Activated CD8-positive, alpha-beta T cell treated with anti-CD3 and anti-CD28 coated beads, Interleukin-2, amount 10 ng/mL, durations not matched to agents 7 days and 5 days (primary cell): Measurements from ENCODE around the gene GPR108. TPM values are rescaled to one million over a fixed set of nuclear protein-coding genes. Genes with fewer than 3 reads are reported as not detected.

Experiments
- ATAC-seq: fragments of 150-1000 bp; cut with Tn5 transposase; one replicate; pipeline ENCODE4 v1.10.0; 2021; ENCODE audit warnings: moderate library complexity
- CTCF ChIA-PET: fragments of 350-600 bp; sonication (Branson Sonifier 250); formaldehyde crosslinking; loops from one replicate; lab custom pipeline; 2021; ENCODE audit warnings: antibody characterized with exemption; lab: Charles Lee
- POLR2A ChIA-PET: fragments of 350-600 bp; sonication (Branson Sonifier 250); formaldehyde crosslinking; loops from one replicate; lab custom pipeline; 2021; ENCODE audit warnings: antibody characterized with exemption; lab: Charles Lee
- DNase-seq: peaks from one replicate; pipeline ENCODE4 v3.0.0-alpha.2; 2020
- H3K27ac Mint-ChIP-seq: one replicate; pipeline ENCODE4 v1.8.0; 2021; ENCODE audit warnings: mild to moderate bottlenecking, mixed read lengths
- H3K27me3 Mint-ChIP-seq: one replicate; pipeline ENCODE4 v1.8.0; 2021; ENCODE audit warnings: low read depth, mixed read lengths
- H3K36me3 Mint-ChIP-seq: one replicate; pipeline ENCODE4 v1.8.0; 2021; ENCODE audit warnings: low read depth, mixed read lengths
- H3K4me1 Mint-ChIP-seq: one replicate; pipeline ENCODE4 v1.8.0; 2021; ENCODE audit warnings: low read depth, mixed read lengths
- H3K4me3 Mint-ChIP-seq: one replicate; pipeline ENCODE4 v1.8.0; 2021; ENCODE audit warnings: mild to moderate bottlenecking, mixed read lengths
- H3K9me3 Mint-ChIP-seq: one replicate; pipeline ENCODE4 v1.8.0; 2022; ENCODE audit warnings: mixed read lengths; ENCODE audit not compliant: insufficient read depth
- total RNA-seq, 2 experiments: library from RNA; stranded (reverse); gene quantifications; one replicate each; pipeline ENCODE4 v1.2.3, GENCODE V29; 2021

Gene GPR108
- total RNA-seq, 2 experiments from 2014 or later: 76.7 to 85.6 TPM

GRCh38 chr19:6717441-6717971 is 19.9 kb downstream of the GPR108 start:
- Mint-ChIP-seq H3K27me3 (peaks cover 7% of the 10 kb centered on the region), H3K9me3 (no peaks in the 10 kb centered on the region), H3K27ac (peak overlapping the region; percentile 7), H3K4me3 (no peak overlapping the region), H3K4me1 (peaks cover 34% of the 10 kb centered on the region), H3K36me3 (no peaks in the 10 kb centered on the region)
- ChIA-PET POLR2A (no interaction called here), CTCF (no interaction called here)
- DNase-seq (no peak), ATAC-seq (no peak)

- ATAC-seq (no peak), DNase-seq (no peak)
- Mint-ChIP-seq H3K27ac (no peak overlapping the region), H3K9me3 (no peaks in the 10 kb centered on the region), H3K4me3 (no peak overlapping the region), H3K4me1 (peaks cover 32% of the 10 kb centered on the region), H3K36me3 (no peaks in the 10 kb centered on the region), H3K27me3 (peaks cover 7% of the 10 kb centered on the region)
- ChIA-PET POLR2A (no interaction called here), CTCF (interaction anchor here (1.2 to 1.5 kb wide), 2 partner anchors 63 to 146 kb away, joined by 3 to 5 read pairs; no protein-coding TSS in a partner anchor)
These were observed 20.3 kb downstream of the GPR108 start for GRCh38 chr19:6717036-6717435.

- no peak overlapping the region for H3K27ac Mint-ChIP-seq
- ChIA-PET POLR2A (no interaction called here), CTCF (interaction anchor here (0.9 to 1.5 kb wide), 3 partner anchors 62 to 147 kb away, joined by 3 to 5 read pairs (median 3); no protein-coding TSS in a partner anchor)
- H3K9me3 Mint-ChIP-seq: no peaks in the 10 kb centered on the region
- ATAC-seq (no peak), DNase-seq (no peak)
- H3K36me3 Mint-ChIP-seq: no peaks in the 10 kb centered on the region
- H3K4me3 Mint-ChIP-seq: no peak overlapping the region
- H3K4me1 Mint-ChIP-seq: peaks cover 28% of the 10 kb centered on the region
- peaks cover 9% of the 10 kb centered on the region for H3K27me3 Mint-ChIP-seq
These were observed 20.8 kb downstream of the GPR108 start for GRCh38 chr19:6716610-6716970.

GRCh38 chr19:6714749-6715555 is 22.4 kb downstream of the GPR108 start:
- H3K9me3 Mint-ChIP-seq: no peaks in the 10 kb centered on the region
- ATAC-seq (no peak), DNase-seq (no peak)
- ChIA-PET POLR2A (no interaction called here), CTCF (interaction anchor here (1.1 to 1.5 kb wide), 4 partner anchors 21 to 198 kb away, joined by 4 to 7 read pairs (median 5); partner anchors contain the start of gene GPR108)
- H3K4me1 Mint-ChIP-seq: peaks cover 29% of the 10 kb centered on the region
- H3K36me3 Mint-ChIP-seq: no peaks in the 10 kb centered on the region
- H3K27me3 Mint-ChIP-seq: peaks cover 25% of the 10 kb centered on the region
- H3K4me3 Mint-ChIP-seq: no peak overlapping the region
- H3K27ac Mint-ChIP-seq: no peak overlapping the region

- H3K27me3 Mint-ChIP-seq: peaks cover 33% of the 10 kb centered on the region
- no peaks in the 10 kb centered on the region for H3K36me3 Mint-ChIP-seq
- H3K27ac Mint-ChIP-seq: peak overlapping the region; percentile 24
- no peaks in the 10 kb centered on the region for H3K9me3 Mint-ChIP-seq
- no peak for ATAC-seq
- ChIA-PET CTCF (no interaction called here), POLR2A (no interaction called here)
- H3K4me3 Mint-ChIP-seq: no peak overlapping the region
- DNase-seq: no peak
- H3K4me1 Mint-ChIP-seq: peaks cover 24% of the 10 kb centered on the region
These were observed 23.3 kb downstream of the GPR108 start for GRCh38 chr19:6713773-6714692.

GRCh38 chr19:6712692-6713670 is 24.4 kb downstream of the GPR108 start:
- no peak overlapping the region for H3K27ac Mint-ChIP-seq
- H3K4me1 Mint-ChIP-seq: peaks cover 19% of the 10 kb centered on the region
- CTCF ChIA-PET: no interaction called here
- no peaks in the 10 kb centered on the region for H3K9me3 Mint-ChIP-seq
- POLR2A ChIA-PET: no interaction called here
- ATAC-seq (no peak), DNase-seq (no peak)
- no peaks in the 10 kb centered on the region for H3K36me3 Mint-ChIP-seq
- H3K4me3 Mint-ChIP-seq: no peak overlapping the region
- peaks cover 36% of the 10 kb centered on the region for H3K27me3 Mint-ChIP-seq

- DNase-seq (no peak), ATAC-seq (no peak)
- Mint-ChIP-seq H3K4me3 (no peak overlapping the region), H3K27ac (no peak overlapping the region), H3K36me3 (no peaks in the 10 kb centered on the region), H3K9me3 (no peaks in the 10 kb centered on the region), H3K4me1 (peaks cover 15% of the 10 kb centered on the region), H3K27me3 (peaks cover 34% of the 10 kb centered on the region)
- ChIA-PET CTCF (no interaction called here), POLR2A (no interaction called here)
These were observed 25.1 kb downstream of the GPR108 start for GRCh38 chr19:6712231-6712630.

GRCh38 chr19:6711605-6712004 is 25.8 kb downstream of the GPR108 start:
- H3K27me3 Mint-ChIP-seq: peaks cover 32% of the 10 kb centered on the region
- POLR2A ChIA-PET: no interaction called here
- no peaks in the 10 kb centered on the region for H3K9me3 Mint-ChIP-seq
- no peak overlapping the region for H3K4me3 Mint-ChIP-seq
- H3K36me3 Mint-ChIP-seq: no peaks in the 10 kb centered on the region
- no peak overlapping the region for H3K27ac Mint-ChIP-seq
- CTCF ChIA-PET: no interaction called here
- ATAC-seq (no peak), DNase-seq (no peak)
- peaks cover 15% of the 10 kb centered on the region for H3K4me1 Mint-ChIP-seq

GRCh38 chr19:6711078-6711361 is 26.4 kb downstream of the GPR108 start:
- POLR2A ChIA-PET: no interaction called here
- no peak overlapping the region for H3K27ac Mint-ChIP-seq
- CTCF ChIA-PET: no interaction called here
- no peak overlapping the region for H3K4me3 Mint-ChIP-seq
- ATAC-seq: no peak
- no peaks in the 10 kb centered on the region for H3K9me3 Mint-ChIP-seq
- H3K27me3 Mint-ChIP-seq: peaks cover 29% of the 10 kb centered on the region
- H3K36me3 Mint-ChIP-seq: no peaks in the 10 kb centered on the region
- no peak for DNase-seq
- peaks cover 15% of the 10 kb centered on the region for H3K4me1 Mint-ChIP-seq

- Mint-ChIP-seq H3K27me3 (peaks cover 29% of the 10 kb centered on the region), H3K4me3 (peak overlapping the region; percentile 22), H3K27ac (no peak overlapping the region), H3K36me3 (no peaks in the 10 kb centered on the region), H3K4me1 (peaks cover 15% of the 10 kb centered on the region), H3K9me3 (no peaks in the 10 kb centered on the region)
- CTCF ChIA-PET: no interaction called here
- peak; percentile 45 for ATAC-seq
- POLR2A ChIA-PET: no interaction called here
- no peak for DNase-seq
These were observed 26.9 kb downstream of the GPR108 start for GRCh38 chr19:6710273-6711077.
